Prostate gland (tissue), 2 donors: Measurements from ENCODE around the gene CCDC196. TPM values are rescaled to one million over a fixed set of nuclear protein-coding genes. Genes with fewer than 3 reads are reported as not detected.

Experiments used
- DNase-seq: peaks from one replicate; pipeline ENCODE4 v3.0.0-alpha.2; 2019; ENCODE audit warnings: low spot score
- H3K27ac ChIP-seq, 2 donors: fragments of 200-600 bp; sonication (generic); 2 replicates each; pipeline ENCODE4 v1.5.1; 2017 to 2019
- H3K27me3 ChIP-seq: fragments of 200-600 bp; sonication (generic); replicated peaks from 2 replicates; pipeline ENCODE4 v1.5.1; 2019; ENCODE audit not compliant: insufficient read depth
- H3K36me3 ChIP-seq, 2 donors: fragments of 200-600 bp; sonication (generic); 1 replicate in 1 of 2; 2 replicates in 1 of 2; pipeline versions ENCODE4 v1.5.1 to v1.8.1; 2017 to 2019
- H3K4me1 ChIP-seq: fragments of 200-600 bp; sonication (generic); replicated peaks from 2 replicates; pipeline ENCODE4 v1.5.1; 2019
- H3K4me3 ChIP-seq, 2 donors: fragments of 200-600 bp; sonication (generic); 2 replicates each; pipeline ENCODE4 v1.5.1; 2017 to 2019
- H3K9me3 ChIP-seq: fragments of 200-600 bp; sonication (generic); 2 replicates; pipeline ENCODE4 v1.5.1; 2017
- CTCF ChIP-seq, 4 experiments: fragments of 200-600 bp in 2 of 4; fragments of 450-650 bp in 2 of 4; sonication (generic) in 2 of 4; IDR thresholded peaks; 1 replicate in 3 of 4; 2 replicates in 1 of 4; pipeline ENCODE4 v1.5.1; 2016 to 2019; ENCODE audit warnings: antibody characterized with exemption in 4 of 4, mild to moderate bottlenecking in 2 of 4, moderate library complexity in 2 of 4
- POLR2A ChIP-seq: fragments of 450-650 bp; IDR thresholded peaks from one replicate; pipeline ENCODE4 v1.6.1; 2016; ENCODE audit warnings: antibody characterized with exemption, mild to moderate bottlenecking
- POLR2AphosphoS5 ChIP-seq: sonication (generic); formaldehyde crosslinking; IDR thresholded peaks from one replicate; pipeline ENCODE4 v1.6.1; 2017; ENCODE audit warnings: antibody characterized with exemption
- WGBS: methylation state at CpG from one replicate; pipeline ENCODE4 v1.1.5; 2018; 5-methylcytosine and 5-hydroxymethylcytosine counted together
- intact Hi-C: fragments of 100-400 bp; cut with DNase I; formaldehyde crosslinking; loops from one replicate; pipeline ENCODE4 v1.14.2; 2022
- total RNA-seq, 2 donors: library from RNA; depleted of rRNA; stranded (reverse); fragments of >200 nt; gene quantifications; one replicate each; pipeline ENCODE4 v1.1.0, GENCODE V29; 2016

The CCDC196 gene
- total RNA-seq, 2 donors from 2014 or later = 2.6 TPM; not detected in 1

GRCh38 chr14:66444271-66444927 is 41.8 kb upstream of the CCDC196 start:
- Histone ChIP-seq H3K4me3 (no peak overlapping the region), H3K27me3 (no peaks in the 10 kb centered on the region), H3K36me3 (no peaks in the 10 kb centered on the region), H3K4me1 (no peaks in the 10 kb centered on the region), H3K27ac (no peak overlapping the region), H3K9me3 (no peaks in the 10 kb centered on the region)
- TF ChIP-seq POLR2A = no peak
- TF ChIP-seq CTCF (IDR thresholded peaks at IDR 0.05) = no peak
- TF ChIP-seq POLR2AphosphoS5 = no peak
- 47% methylated on average over 2 of the region's 2 CpGs for WGBS
- intact Hi-C loops = no loop called here
- DNase-seq = no peak

GRCh38 chr14:66445936-66446335 is 40.2 kb upstream of the CCDC196 start:
- TF ChIP-seq POLR2A = no peak
- no peak for TF ChIP-seq CTCF (IDR thresholded peaks at IDR 0.05)
- no peak for TF ChIP-seq POLR2AphosphoS5
- no peak for DNase-seq
- intact Hi-C loops = no loop called here
- no peaks in the 10 kb centered on the region for H3K36me3 ChIP-seq
- no peaks in the 10 kb centered on the region for H3K27me3 ChIP-seq
- no peak overlapping the region for H3K27ac ChIP-seq
- no peaks in the 10 kb centered on the region for H3K9me3 ChIP-seq
- H3K4me3 ChIP-seq = no peak overlapping the region
- no peaks in the 10 kb centered on the region for H3K4me1 ChIP-seq

GRCh38 chr14:66453469-66453868 is 32.7 kb upstream of the CCDC196 start:
- Histone ChIP-seq H3K27ac (no peak overlapping the region), H3K27me3 (no peaks in the 10 kb centered on the region), H3K36me3 (no peaks in the 10 kb centered on the region), H3K9me3 (no peaks in the 10 kb centered on the region), H3K4me1 (no peaks in the 10 kb centered on the region), H3K4me3 (no peak overlapping the region)
- no peak for TF ChIP-seq CTCF (IDR thresholded peaks at IDR 0.05)
- no peak for TF ChIP-seq POLR2AphosphoS5
- TF ChIP-seq POLR2A = no peak
- 73% methylated on average over 3 of the region's 3 CpGs for WGBS
- intact Hi-C loops = no loop called here
- DNase-seq = no peak

GRCh38 chr14:66459603-66460002 is 26.6 kb upstream of the CCDC196 start:
- Histone ChIP-seq H3K4me1 (no peaks in the 10 kb centered on the region), H3K27ac (no peak overlapping the region), H3K36me3 (no peaks in the 10 kb centered on the region), H3K27me3 (no peaks in the 10 kb centered on the region), H3K9me3 (no peaks in the 10 kb centered on the region), H3K4me3 (no peak overlapping the region)
- DNase-seq = no peak
- intact Hi-C loops = no loop called here
- TF ChIP-seq CTCF (IDR thresholded peaks at IDR 0.05) = no peak
- no peak for TF ChIP-seq POLR2A
- no peak for TF ChIP-seq POLR2AphosphoS5

GRCh38 chr14:66464261-66464660 is 21.9 kb upstream of the CCDC196 start:
- intact Hi-C loops = no loop called here
- TF ChIP-seq CTCF (IDR thresholded peaks at IDR 0.05) (no peak), POLR2AphosphoS5 (no peak), POLR2A (no peak)
- no peak overlapping the region for H3K4me3 ChIP-seq
- no peaks in the 10 kb centered on the region for H3K4me1 ChIP-seq
- 93% methylated on average over 3 of the region's 3 CpGs for WGBS
- H3K27me3 ChIP-seq = no peaks in the 10 kb centered on the region
- H3K9me3 ChIP-seq = no peaks in the 10 kb centered on the region
- DNase-seq = no peak
- H3K36me3 ChIP-seq = no peaks in the 10 kb centered on the region
- no peak overlapping the region for H3K27ac ChIP-seq
